Measurements from ENCODE around the gene TRPV6.

DNA sequence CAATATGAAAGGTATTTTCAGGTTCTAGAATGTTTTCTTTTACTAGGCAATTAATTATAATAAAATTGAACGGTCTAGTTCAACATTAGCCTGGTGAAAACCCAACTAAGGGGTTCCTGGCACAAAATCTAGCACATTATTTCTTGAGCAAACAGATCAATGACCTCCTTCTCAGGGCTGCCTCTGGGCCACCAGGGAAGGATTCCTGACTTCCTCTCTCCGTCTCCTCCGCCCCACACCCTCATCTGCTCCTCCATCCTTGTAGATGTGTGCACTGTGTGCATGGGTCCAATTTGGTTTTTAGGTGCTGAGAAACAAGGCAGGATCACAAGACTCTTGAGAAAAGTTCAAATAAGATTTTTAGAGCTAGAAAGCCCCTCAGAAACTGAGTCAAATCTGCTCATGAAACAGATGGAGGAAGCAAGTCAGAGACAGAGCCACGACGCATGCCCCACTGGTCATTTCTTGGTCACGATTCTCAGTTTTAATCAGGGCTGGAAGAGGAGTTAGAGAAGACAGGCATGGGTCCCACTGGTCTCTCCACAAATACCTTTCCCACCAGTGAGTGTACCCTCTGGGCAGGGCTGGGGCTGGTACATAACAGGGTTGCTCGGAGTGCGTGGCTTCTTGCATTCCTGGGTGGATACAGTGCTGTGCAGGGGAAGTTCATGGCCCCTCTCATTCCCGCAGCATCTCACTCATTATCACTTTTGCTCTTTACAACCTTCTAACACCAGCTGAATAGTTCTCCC lies 3.8 kb downstream of the TRPV6 start:
- TF ChIP-seq POLR2AphosphoS5 (IDR thresholded peaks at IDR 0.05) = no peak
- TF ChIP-seq, protein P1, sequence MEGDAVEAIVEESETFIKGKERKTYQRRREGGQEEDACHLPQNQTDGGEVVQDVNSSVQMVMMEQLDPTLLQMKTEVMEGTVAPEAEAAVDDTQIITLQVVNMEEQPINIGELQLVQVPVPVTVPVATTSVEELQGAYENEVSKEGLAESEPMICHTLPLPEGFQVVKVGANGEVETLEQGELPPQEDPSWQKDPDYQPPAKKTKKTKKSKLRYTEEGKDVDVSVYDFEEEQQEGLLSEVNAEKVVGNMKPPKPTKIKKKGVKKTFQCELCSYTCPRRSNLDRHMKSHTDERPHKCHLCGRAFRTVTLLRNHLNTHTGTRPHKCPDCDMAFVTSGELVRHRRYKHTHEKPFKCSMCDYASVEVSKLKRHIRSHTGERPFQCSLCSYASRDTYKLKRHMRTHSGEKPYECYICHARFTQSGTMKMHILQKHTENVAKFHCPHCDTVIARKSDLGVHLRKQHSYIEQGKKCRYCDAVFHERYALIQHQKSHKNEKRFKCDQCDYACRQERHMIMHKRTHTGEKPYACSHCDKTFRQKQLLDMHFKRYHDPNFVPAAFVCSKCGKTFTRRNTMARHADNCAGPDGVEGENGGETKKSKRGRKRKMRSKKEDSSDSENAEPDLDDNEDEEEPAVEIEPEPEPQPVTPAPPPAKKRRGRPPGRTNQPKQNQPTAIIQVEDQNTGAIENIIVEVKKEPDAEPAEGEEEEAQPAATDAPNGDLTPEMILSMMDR (IDR thresholded peaks at IDR 0.05) = no peak
- no peak for TF ChIP-seq POLR2A (IDR thresholded peaks at IDR 0.05)
- TF ChIP-seq EP300 (IDR thresholded peaks at IDR 0.05) = no peak

Measured in sigmoid colon (tissue), 4 donors.